Astrocyte (in vitro differentiated cells and primary cell): ENCODE results near the gene CCL22.

Experiments
- EZH2 ChIP-seq: IDR thresholded peaks from 2 replicates; pipeline ENCODE4 v1.6.1; 2012; ENCODE audit warnings: mild to moderate bottlenecking, low read length, inconsistent platforms; ENCODE audit not compliant: insufficient read depth
- TF ChIP-seq, protein P1 (sequence below): IDR thresholded peaks from 2 replicates; pipeline ENCODE4 v1.5.1; 2011; ENCODE audit warnings: low read depth, mild to moderate bottlenecking, inconsistent platforms, low read length, moderate library complexity; ENCODE audit not compliant: insufficient read depth

- TF ChIP-seq, protein P1, sequence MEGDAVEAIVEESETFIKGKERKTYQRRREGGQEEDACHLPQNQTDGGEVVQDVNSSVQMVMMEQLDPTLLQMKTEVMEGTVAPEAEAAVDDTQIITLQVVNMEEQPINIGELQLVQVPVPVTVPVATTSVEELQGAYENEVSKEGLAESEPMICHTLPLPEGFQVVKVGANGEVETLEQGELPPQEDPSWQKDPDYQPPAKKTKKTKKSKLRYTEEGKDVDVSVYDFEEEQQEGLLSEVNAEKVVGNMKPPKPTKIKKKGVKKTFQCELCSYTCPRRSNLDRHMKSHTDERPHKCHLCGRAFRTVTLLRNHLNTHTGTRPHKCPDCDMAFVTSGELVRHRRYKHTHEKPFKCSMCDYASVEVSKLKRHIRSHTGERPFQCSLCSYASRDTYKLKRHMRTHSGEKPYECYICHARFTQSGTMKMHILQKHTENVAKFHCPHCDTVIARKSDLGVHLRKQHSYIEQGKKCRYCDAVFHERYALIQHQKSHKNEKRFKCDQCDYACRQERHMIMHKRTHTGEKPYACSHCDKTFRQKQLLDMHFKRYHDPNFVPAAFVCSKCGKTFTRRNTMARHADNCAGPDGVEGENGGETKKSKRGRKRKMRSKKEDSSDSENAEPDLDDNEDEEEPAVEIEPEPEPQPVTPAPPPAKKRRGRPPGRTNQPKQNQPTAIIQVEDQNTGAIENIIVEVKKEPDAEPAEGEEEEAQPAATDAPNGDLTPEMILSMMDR: no peak
- no peak for TF ChIP-seq EZH2
These were observed 54.7 kb downstream of the CCL22 start for GRCh38 chr16:57413301-57413730.
